ENCODE measurements around the gene AQP9. TPM values are rescaled to one million over a fixed set of nuclear protein-coding genes. Genes with fewer than 3 reads are reported as not detected.

The AQP9 gene
- total and polyA plus RNA-seq, 2 of the 8 experiments (the other 6 are each of a cell fraction or from before 2014, with no cell fraction given): not detected

DNA sequence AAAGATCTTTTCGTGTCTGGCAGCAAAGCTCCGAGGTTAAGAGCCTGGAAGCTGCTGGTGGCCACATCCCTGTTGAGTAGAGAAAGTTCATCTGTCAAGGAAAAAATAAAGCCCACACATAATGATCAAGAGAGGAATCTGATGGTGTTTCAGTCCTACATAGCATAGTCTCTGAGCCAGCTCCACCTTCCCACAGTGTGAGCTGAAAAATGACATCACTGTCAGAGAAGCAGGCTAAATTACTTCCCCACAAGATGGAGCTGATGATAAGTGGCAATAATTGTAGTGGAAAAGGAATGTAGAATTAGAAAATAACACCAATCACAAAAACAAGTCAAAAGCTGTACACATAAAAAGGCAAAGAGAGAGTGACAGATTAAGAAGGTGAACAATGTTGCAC, 84.5 kb downstream of the AQP9 start (continued):
- TF ChIP-seq, protein P1, sequence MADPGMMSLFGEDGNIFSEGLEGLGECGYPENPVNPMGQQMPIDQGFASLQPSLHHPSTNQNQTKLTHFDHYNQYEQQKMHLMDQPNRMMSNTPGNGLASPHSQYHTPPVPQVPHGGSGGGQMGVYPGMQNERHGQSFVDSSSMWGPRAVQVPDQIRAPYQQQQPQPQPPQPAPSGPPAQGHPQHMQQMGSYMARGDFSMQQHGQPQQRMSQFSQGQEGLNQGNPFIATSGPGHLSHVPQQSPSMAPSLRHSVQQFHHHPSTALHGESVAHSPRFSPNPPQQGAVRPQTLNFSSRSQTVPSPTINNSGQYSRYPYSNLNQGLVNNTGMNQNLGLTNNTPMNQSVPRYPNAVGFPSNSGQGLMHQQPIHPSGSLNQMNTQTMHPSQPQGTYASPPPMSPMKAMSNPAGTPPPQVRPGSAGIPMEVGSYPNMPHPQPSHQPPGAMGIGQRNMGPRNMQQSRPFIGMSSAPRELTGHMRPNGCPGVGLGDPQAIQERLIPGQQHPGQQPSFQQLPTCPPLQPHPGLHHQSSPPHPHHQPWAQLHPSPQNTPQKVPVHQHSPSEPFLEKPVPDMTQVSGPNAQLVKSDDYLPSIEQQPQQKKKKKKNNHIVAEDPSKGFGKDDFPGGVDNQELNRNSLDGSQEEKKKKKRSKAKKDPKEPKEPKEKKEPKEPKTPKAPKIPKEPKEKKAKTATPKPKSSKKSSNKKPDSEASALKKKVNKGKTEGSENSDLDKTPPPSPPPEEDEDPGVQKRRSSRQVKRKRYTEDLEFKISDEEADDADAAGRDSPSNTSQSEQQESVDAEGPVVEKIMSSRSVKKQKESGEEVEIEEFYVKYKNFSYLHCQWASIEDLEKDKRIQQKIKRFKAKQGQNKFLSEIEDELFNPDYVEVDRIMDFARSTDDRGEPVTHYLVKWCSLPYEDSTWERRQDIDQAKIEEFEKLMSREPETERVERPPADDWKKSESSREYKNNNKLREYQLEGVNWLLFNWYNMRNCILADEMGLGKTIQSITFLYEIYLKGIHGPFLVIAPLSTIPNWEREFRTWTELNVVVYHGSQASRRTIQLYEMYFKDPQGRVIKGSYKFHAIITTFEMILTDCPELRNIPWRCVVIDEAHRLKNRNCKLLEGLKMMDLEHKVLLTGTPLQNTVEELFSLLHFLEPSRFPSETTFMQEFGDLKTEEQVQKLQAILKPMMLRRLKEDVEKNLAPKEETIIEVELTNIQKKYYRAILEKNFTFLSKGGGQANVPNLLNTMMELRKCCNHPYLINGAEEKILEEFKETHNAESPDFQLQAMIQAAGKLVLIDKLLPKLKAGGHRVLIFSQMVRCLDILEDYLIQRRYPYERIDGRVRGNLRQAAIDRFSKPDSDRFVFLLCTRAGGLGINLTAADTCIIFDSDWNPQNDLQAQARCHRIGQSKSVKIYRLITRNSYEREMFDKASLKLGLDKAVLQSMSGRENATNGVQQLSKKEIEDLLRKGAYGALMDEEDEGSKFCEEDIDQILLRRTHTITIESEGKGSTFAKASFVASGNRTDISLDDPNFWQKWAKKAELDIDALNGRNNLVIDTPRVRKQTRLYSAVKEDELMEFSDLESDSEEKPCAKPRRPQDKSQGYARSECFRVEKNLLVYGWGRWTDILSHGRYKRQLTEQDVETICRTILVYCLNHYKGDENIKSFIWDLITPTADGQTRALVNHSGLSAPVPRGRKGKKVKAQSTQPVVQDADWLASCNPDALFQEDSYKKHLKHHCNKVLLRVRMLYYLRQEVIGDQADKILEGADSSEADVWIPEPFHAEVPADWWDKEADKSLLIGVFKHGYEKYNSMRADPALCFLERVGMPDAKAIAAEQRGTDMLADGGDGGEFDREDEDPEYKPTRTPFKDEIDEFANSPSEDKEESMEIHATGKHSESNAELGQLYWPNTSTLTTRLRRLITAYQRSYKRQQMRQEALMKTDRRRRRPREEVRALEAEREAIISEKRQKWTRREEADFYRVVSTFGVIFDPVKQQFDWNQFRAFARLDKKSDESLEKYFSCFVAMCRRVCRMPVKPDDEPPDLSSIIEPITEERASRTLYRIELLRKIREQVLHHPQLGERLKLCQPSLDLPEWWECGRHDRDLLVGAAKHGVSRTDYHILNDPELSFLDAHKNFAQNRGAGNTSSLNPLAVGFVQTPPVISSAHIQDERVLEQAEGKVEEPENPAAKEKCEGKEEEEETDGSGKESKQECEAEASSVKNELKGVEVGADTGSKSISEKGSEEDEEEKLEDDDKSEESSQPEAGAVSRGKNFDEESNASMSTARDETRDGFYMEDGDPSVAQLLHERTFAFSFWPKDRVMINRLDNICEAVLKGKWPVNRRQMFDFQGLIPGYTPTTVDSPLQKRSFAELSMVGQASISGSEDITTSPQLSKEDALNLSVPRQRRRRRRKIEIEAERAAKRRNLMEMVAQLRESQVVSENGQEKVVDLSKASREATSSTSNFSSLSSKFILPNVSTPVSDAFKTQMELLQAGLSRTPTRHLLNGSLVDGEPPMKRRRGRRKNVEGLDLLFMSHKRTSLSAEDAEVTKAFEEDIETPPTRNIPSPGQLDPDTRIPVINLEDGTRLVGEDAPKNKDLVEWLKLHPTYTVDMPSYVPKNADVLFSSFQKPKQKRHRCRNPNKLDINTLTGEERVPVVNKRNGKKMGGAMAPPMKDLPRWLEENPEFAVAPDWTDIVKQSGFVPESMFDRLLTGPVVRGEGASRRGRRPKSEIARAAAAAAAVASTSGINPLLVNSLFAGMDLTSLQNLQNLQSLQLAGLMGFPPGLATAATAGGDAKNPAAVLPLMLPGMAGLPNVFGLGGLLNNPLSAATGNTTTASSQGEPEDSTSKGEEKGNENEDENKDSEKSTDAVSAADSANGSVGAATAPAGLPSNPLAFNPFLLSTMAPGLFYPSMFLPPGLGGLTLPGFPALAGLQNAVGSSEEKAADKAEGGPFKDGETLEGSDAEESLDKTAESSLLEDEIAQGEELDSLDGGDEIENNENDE (IDR thresholded peaks at IDR 0.05; ENCODE audit: insufficient replicate concordance, low read length): no peak
- TF ChIP-seq MAFK (IDR thresholded peaks at IDR 0.05; ENCODE audit: low read depth, low read length): no peak
- no peak for TF ChIP-seq EZH2 (IDR thresholded peaks at IDR 0.05; ENCODE audit: low read depth, low read length, severe bottlenecking)
- no peak for TF ChIP-seq BACH1 (IDR thresholded peaks at IDR 0.05; ENCODE audit: low read length)
- TF ChIP-seq HDAC2 (IDR thresholded peaks at IDR 0.05; ENCODE audit: borderline replicate concordance in 1 of 2, low read depth in 2 of 2, low read length in 2 of 2): no peak
- no peak for TF ChIP-seq RAD21 (IDR thresholded peaks at IDR 0.05 in 1 of 2, conservative IDR thresholded peaks at IDR 0.05 in 1 of 2; ENCODE audit: low read depth in 2 of 2, low read length in 2 of 2)
- TF ChIP-seq, protein P2, sequence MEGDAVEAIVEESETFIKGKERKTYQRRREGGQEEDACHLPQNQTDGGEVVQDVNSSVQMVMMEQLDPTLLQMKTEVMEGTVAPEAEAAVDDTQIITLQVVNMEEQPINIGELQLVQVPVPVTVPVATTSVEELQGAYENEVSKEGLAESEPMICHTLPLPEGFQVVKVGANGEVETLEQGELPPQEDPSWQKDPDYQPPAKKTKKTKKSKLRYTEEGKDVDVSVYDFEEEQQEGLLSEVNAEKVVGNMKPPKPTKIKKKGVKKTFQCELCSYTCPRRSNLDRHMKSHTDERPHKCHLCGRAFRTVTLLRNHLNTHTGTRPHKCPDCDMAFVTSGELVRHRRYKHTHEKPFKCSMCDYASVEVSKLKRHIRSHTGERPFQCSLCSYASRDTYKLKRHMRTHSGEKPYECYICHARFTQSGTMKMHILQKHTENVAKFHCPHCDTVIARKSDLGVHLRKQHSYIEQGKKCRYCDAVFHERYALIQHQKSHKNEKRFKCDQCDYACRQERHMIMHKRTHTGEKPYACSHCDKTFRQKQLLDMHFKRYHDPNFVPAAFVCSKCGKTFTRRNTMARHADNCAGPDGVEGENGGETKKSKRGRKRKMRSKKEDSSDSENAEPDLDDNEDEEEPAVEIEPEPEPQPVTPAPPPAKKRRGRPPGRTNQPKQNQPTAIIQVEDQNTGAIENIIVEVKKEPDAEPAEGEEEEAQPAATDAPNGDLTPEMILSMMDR (IDR thresholded peaks at IDR 0.05; ENCODE audit: control extremely low read depth in 1 of 3, insufficient read depth in 1 of 3, low read depth in 1 of 3, low read length in 3 of 3): no peak
- TF ChIP-seq TCF12 (IDR thresholded peaks at IDR 0.05; ENCODE audit: low read depth, low read length): no peak
